H9 (cell line): ENCODE results near the gene DISP3. TPM values are rescaled to one million over a fixed set of nuclear protein-coding genes. Genes with fewer than 3 reads are reported as not detected.

Source experiments
- DNase-seq: peaks from one replicate; pipeline ENCODE4 v3.0.0-alpha.2; 2017
- H2AFZ ChIP-seq: one replicate; pipeline ENCODE4 v1.6.1; 2013; ENCODE audit warnings: mild to moderate bottlenecking, low read length, control low read depth, moderate library complexity
- H2AK5ac ChIP-seq: 2 replicates; pipeline ENCODE4 v1.6.1; 2013; ENCODE audit warnings: low read length, control low read depth, mixed read lengths; ENCODE audit not compliant: insufficient read length
- H2BK120ac ChIP-seq: one replicate; pipeline ENCODE4 v1.6.1; 2013; ENCODE audit warnings: low read depth, mild to moderate bottlenecking, low read length, control low read depth, inconsistent platforms; ENCODE audit not compliant: poor library complexity, severe bottlenecking
- H2BK12ac ChIP-seq: 2 replicates; pipeline ENCODE4 v1.6.1; 2013; ENCODE audit warnings: low read length, control low read depth, mixed read lengths, low read depth; ENCODE audit not compliant: insufficient read length
- H2BK15ac ChIP-seq: 2 replicates; pipeline ENCODE4 v1.6.1; 2013; ENCODE audit warnings: low read depth, low read length, control low read depth
- H2BK20ac ChIP-seq: one replicate; pipeline ENCODE4 v1.6.1; 2013; ENCODE audit warnings: low read depth, mild to moderate bottlenecking, low read length, control low read depth, inconsistent platforms; ENCODE audit not compliant: poor library complexity, severe bottlenecking
- H2BK5ac ChIP-seq: 2 replicates; pipeline ENCODE4 v1.6.1; 2013; ENCODE audit warnings: low read length, control low read depth, mixed read lengths; ENCODE audit not compliant: insufficient read length
- H3K14ac ChIP-seq: 2 replicates; pipeline ENCODE4 v1.6.1; 2013; ENCODE audit warnings: low read length, control low read depth; ENCODE audit not compliant: insufficient read depth
- H3K18ac ChIP-seq: 2 replicates; pipeline ENCODE4 v1.6.1; 2013; ENCODE audit warnings: low read depth, mild to moderate bottlenecking, mixed read lengths, low read length, control low read depth; ENCODE audit not compliant: insufficient read length
- H3K23ac ChIP-seq: 2 replicates; pipeline ENCODE4 v1.6.1; 2013; ENCODE audit warnings: low read length, control low read depth, mixed read lengths, low read depth; ENCODE audit not compliant: insufficient read length
- H3K23me2 ChIP-seq: 2 replicates; pipeline ENCODE4 v1.6.1; 2013; ENCODE audit warnings: low read depth, mild to moderate bottlenecking, mixed read lengths, low read length, control low read depth; ENCODE audit not compliant: insufficient read length, poor library complexity, severe bottlenecking
- H3K27ac ChIP-seq: 2 replicates; pipeline ENCODE4 v1.5.1; 2013; ENCODE audit warnings: low read length, control low read depth, mixed read lengths, low read depth; ENCODE audit not compliant: insufficient read length
- H3K27me3 ChIP-seq: 2 replicates; pipeline ENCODE4 v1.6.1; 2013; ENCODE audit warnings: low read length, control low read depth, inconsistent platforms; ENCODE audit not compliant: insufficient read depth
- H3K4ac ChIP-seq: 2 replicates; pipeline ENCODE4 v1.6.1; 2013; ENCODE audit warnings: low read depth, mild to moderate bottlenecking, control low read depth, inconsistent platforms, low read length, moderate library complexity
- H3K4me1 ChIP-seq: 2 replicates; pipeline ENCODE4 v1.6.1; 2013; ENCODE audit warnings: low read length, control low read depth, inconsistent platforms; ENCODE audit not compliant: insufficient read depth
- H3K4me2 ChIP-seq: 2 replicates; pipeline ENCODE4 v1.6.1; 2013; ENCODE audit warnings: low read length, control low read depth, mixed read lengths; ENCODE audit not compliant: insufficient read length, insufficient read depth
- H3K56ac ChIP-seq: 2 replicates; pipeline ENCODE4 v1.6.1; 2013; ENCODE audit warnings: low read depth, mild to moderate bottlenecking, mixed read lengths, low read length, control low read depth; ENCODE audit not compliant: insufficient read length
- H3K79me1 ChIP-seq: 2 replicates; pipeline ENCODE4 v1.6.1; 2013; ENCODE audit warnings: low read depth, mild to moderate bottlenecking, moderate library complexity, low read length, control low read depth, inconsistent platforms; ENCODE audit not compliant: insufficient read depth, poor library complexity, severe bottlenecking
- H3K79me2 ChIP-seq: 2 replicates; pipeline ENCODE4 v1.6.1; 2013; ENCODE audit warnings: low read length, control low read depth, inconsistent platforms; ENCODE audit not compliant: insufficient read depth
- H3K9ac ChIP-seq: 2 replicates; pipeline ENCODE4 v1.6.1; 2013; ENCODE audit warnings: low read length, control low read depth, mixed read lengths; ENCODE audit not compliant: insufficient read length; ENCODE audit errors: extremely low read depth
- H3K9me3 ChIP-seq: one replicate; pipeline ENCODE4 v1.6.1; 2013; ENCODE audit warnings: low read depth, low read length, inconsistent platforms; ENCODE audit not compliant: control insufficient read depth
- H3T11ph ChIP-seq: one replicate; pipeline ENCODE4 v1.6.1; 2013; ENCODE audit warnings: mild to moderate bottlenecking, low read length, control low read depth, inconsistent platforms
- H4K20me1 ChIP-seq: one replicate; pipeline ENCODE4 v1.6.1; 2013; ENCODE audit not compliant: control insufficient read depth, insufficient read length, insufficient read depth
- H4K5ac ChIP-seq: 2 replicates; pipeline ENCODE4 v1.6.1; 2013; ENCODE audit warnings: low read depth, mild to moderate bottlenecking, mixed read lengths, low read length, control low read depth; ENCODE audit not compliant: insufficient read length
- H4K8ac ChIP-seq: replicated peaks from 2 replicates; pipeline ENCODE4 v1.6.1; 2013; ENCODE audit warnings: low read length, control low read depth, mixed read lengths, low read depth; ENCODE audit not compliant: insufficient read length
- H4K91ac ChIP-seq: 2 replicates; pipeline ENCODE4 v1.6.1; 2013; ENCODE audit warnings: low read depth, mild to moderate bottlenecking, moderate library complexity, mixed read lengths, low read length, control low read depth; ENCODE audit not compliant: insufficient read length
- H3K27ac Mint-ChIP-seq, 3 experiments: 2 replicates in 2 of 3; 3 replicates in 1 of 3; pipeline ENCODE4 v1.8.0; 2020 to 2021; ENCODE audit warnings: mixed read lengths in 3 of 3, mild to moderate bottlenecking in 1 of 3, moderate library complexity in 1 of 3
- H3K27me3 Mint-ChIP-seq: 2 replicates; pipeline ENCODE4 v1.8.0; 2021; ENCODE audit warnings: low read depth, mild to moderate bottlenecking, moderate library complexity, mixed read lengths
- H3K36me3 Mint-ChIP-seq, 3 experiments: 2 replicates in 2 of 3; 3 replicates in 1 of 3; pipeline ENCODE4 v1.8.0; 2020 to 2021; ENCODE audit warnings: low read depth in 3 of 3, mixed read lengths in 3 of 3; ENCODE audit not compliant: insufficient read depth in 1 of 3
- H3K4me1 Mint-ChIP-seq, 2 experiments: 2 replicates each; pipeline ENCODE4 v1.8.0; 2020; ENCODE audit warnings: mixed read lengths in 2 of 2
- H3K4me3 Mint-ChIP-seq, 2 experiments: 2 replicates in 1 of 2; 3 replicates in 1 of 2; pipeline ENCODE4 v1.8.0; 2020 to 2021; ENCODE audit warnings: mild to moderate bottlenecking in 2 of 2, mixed read lengths in 2 of 2, moderate library complexity in 1 of 2
- H3K9me3 Mint-ChIP-seq, 2 experiments: 2 replicates in 1 of 2; 3 replicates in 1 of 2; pipeline ENCODE4 v1.8.0; 2020; ENCODE audit warnings: mild to moderate bottlenecking in 2 of 2, mixed read lengths in 2 of 2, moderate library complexity in 1 of 2
- WGBS: extraction: QIAGEN DNeasy Blood & Tissue Kit; methylation state at CpG from one replicate; pipeline ENCODE4 v1.1.7; 2013; ENCODE audit warnings: missing lambda C conversion rate, low lambda C conversion rate, mixed read lengths; ENCODE audit not compliant: insufficient read length; ENCODE audit errors: extremely low coverage; 5-methylcytosine and 5-hydroxymethylcytosine counted together
- total RNA-seq: library from RNA; stranded (reverse); gene quantifications from 2 replicates; pipeline ENCODE4 v1.2.1, GENCODE V29; 2021
- TF ChIP-seq, protein P1 (sequence below): fragments of 200-600 bp; sonication (generic); conservative IDR thresholded peaks from 3 replicates; pipeline ENCODE4 v1.8.0; 2021; ENCODE audit warnings: antibody characterized with exemption, mild to moderate bottlenecking

The DISP3 gene
- total RNA-seq, 1 experiment from 2014 or later, result 3.5 TPM

GRCh38 chr1:11472284-11472683 lies 6.7 kb upstream of the DISP3 start:
- Mint-ChIP-seq H3K27ac (peak overlapping the region in 1 of 3 experiments; percentile 78; a peak in 1 of 7 replicates), H3K4me1 (peaks cover 0 to 5% of the 10 kb centered on the region in 2 experiments; a peak in 1 of 4 replicates), H3K27me3 (peaks cover 32% of the 10 kb centered on the region), H3K36me3 (no peaks in the 10 kb centered on the region), H3K9me3 (no peaks in the 10 kb centered on the region), H3K4me3 (no peak overlapping the region)
- no peak for DNase-seq
- no peak overlapping the region for H2BK12ac ChIP-seq
- no peak overlapping the region for H3K27ac ChIP-seq
- H4K20me1 ChIP-seq, result no peaks in the 10 kb centered on the region
- H2BK15ac ChIP-seq, result no peak overlapping the region
- no peak overlapping the region for H2BK120ac ChIP-seq
- H2BK5ac ChIP-seq, result no peak overlapping the region
- H3K23ac ChIP-seq, result no peak overlapping the region
- no peaks in the 10 kb centered on the region for H3K4me1 ChIP-seq
- no peak overlapping the region for H2AFZ ChIP-seq
- H4K8ac ChIP-seq, result no peak overlapping the region
- no peaks in the 10 kb centered on the region for H3K23me2 ChIP-seq
- no CpG with 5 or more reads among the region's 2 CpGs for WGBS
- no peak overlapping the region for H3T11ph ChIP-seq
- H3K4me2 ChIP-seq, result no peak overlapping the region
- no peak overlapping the region for H3K4ac ChIP-seq
- H4K5ac ChIP-seq, result no peak overlapping the region
- TF ChIP-seq, protein P1, sequence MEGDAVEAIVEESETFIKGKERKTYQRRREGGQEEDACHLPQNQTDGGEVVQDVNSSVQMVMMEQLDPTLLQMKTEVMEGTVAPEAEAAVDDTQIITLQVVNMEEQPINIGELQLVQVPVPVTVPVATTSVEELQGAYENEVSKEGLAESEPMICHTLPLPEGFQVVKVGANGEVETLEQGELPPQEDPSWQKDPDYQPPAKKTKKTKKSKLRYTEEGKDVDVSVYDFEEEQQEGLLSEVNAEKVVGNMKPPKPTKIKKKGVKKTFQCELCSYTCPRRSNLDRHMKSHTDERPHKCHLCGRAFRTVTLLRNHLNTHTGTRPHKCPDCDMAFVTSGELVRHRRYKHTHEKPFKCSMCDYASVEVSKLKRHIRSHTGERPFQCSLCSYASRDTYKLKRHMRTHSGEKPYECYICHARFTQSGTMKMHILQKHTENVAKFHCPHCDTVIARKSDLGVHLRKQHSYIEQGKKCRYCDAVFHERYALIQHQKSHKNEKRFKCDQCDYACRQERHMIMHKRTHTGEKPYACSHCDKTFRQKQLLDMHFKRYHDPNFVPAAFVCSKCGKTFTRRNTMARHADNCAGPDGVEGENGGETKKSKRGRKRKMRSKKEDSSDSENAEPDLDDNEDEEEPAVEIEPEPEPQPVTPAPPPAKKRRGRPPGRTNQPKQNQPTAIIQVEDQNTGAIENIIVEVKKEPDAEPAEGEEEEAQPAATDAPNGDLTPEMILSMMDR, result no peak
- H3K79me1 ChIP-seq, result no peaks in the 10 kb centered on the region
- H3K27me3 ChIP-seq, result peaks cover under 1% of the 10 kb centered on the region; the same call in 1 of the 2 replicates
- H2AK5ac ChIP-seq, result no peak overlapping the region
- H3K56ac ChIP-seq, result no peak overlapping the region
- H3K9ac ChIP-seq, result no peak overlapping the region
- H3K9me3 ChIP-seq, result no peaks in the 10 kb centered on the region
- no peak overlapping the region for H3K14ac ChIP-seq
- H3K79me2 ChIP-seq, result no peaks in the 10 kb centered on the region
- no peak overlapping the region for H3K18ac ChIP-seq
- no peak overlapping the region for H2BK20ac ChIP-seq
- no peak overlapping the region for H4K91ac ChIP-seq
